OCI-LY7 (cell line): ENCODE results near the gene FTHL17.

ENCODE experiments used
- EZH2phosphoT487 ChIP-seq: fragments of 200-600 bp; sonication (generic); IDR thresholded peaks from 2 replicates; pipeline ENCODE4 v1.6.1; 2018; ENCODE audit warnings: low read depth, borderline replicate concordance, mild to moderate bottlenecking, mixed run types, antibody characterized with exemption, low read length, moderate library complexity, mixed read lengths
- TF ChIP-seq, protein P1 (sequence below): fragments of 200-600 bp; sonication (generic); conservative IDR thresholded peaks from 2 replicates; pipeline ENCODE4 v1.5.1; 2014; ENCODE audit warnings: mild to moderate bottlenecking, antibody characterized with exemption, low read length, moderate library complexity, mixed read lengths

DNA sequence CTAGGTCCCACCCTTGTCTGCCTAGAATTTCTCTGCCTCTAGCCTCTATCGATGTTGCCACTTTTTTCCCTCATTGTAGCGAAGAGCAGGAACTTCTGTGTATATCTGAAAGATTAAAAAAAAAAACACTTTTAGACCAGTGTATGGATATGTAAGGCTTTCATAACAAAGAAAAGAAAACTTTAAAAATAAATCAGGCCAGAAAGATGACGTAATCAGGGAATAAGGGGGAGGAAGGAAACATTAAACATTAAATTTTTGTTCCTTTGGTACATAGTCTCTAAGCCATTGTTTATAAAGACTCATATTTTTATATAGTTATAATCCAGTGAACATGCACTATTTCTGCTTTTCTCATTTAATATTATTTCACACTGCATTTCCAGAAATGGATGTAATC, 26.2 kb upstream of the FTHL17 start:
- TF ChIP-seq, protein P1, sequence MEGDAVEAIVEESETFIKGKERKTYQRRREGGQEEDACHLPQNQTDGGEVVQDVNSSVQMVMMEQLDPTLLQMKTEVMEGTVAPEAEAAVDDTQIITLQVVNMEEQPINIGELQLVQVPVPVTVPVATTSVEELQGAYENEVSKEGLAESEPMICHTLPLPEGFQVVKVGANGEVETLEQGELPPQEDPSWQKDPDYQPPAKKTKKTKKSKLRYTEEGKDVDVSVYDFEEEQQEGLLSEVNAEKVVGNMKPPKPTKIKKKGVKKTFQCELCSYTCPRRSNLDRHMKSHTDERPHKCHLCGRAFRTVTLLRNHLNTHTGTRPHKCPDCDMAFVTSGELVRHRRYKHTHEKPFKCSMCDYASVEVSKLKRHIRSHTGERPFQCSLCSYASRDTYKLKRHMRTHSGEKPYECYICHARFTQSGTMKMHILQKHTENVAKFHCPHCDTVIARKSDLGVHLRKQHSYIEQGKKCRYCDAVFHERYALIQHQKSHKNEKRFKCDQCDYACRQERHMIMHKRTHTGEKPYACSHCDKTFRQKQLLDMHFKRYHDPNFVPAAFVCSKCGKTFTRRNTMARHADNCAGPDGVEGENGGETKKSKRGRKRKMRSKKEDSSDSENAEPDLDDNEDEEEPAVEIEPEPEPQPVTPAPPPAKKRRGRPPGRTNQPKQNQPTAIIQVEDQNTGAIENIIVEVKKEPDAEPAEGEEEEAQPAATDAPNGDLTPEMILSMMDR, result no peak
- TF ChIP-seq EZH2phosphoT487, result no peak
